Glomerular visceral epithelial cell (primary cell): ENCODE results near the gene ACTN4.

Experiments
- DNase-seq: peaks from one replicate; pipeline ENCODE4 v3.0.0-alpha.2; 2016; ENCODE audit errors: extremely low spot score

Gene ACTN4

GRCh38 chr19:38709671-38710415 lies 62.4 kb downstream of the ACTN4 start:
- DNase-seq: no peak

- DNase-seq: no peak
These were observed 62.9 kb downstream of the ACTN4 start for GRCh38 chr19:38710416-38710702.

GRCh38 chr19:38710928-38711725 lies 63.7 kb downstream of the ACTN4 start:
- DNase-seq: no peak

GRCh38 chr19:38711726-38712153 lies 64.3 kb downstream of the ACTN4 start:
- peak; percentile 91 for DNase-seq

GRCh38 chr19:38712161-38712748 lies 64.8 kb downstream of the ACTN4 start:
- DNase-seq: no peak

- DNase-seq: no peak
These were observed 65.8 kb downstream of the ACTN4 start for GRCh38 chr19:38713227-38713649.

- DNase-seq: no peak
These were observed 66.4 kb downstream of the ACTN4 start for GRCh38 chr19:38713865-38714264.

- no peak for DNase-seq
These were observed 66.9 kb downstream of the ACTN4 start for GRCh38 chr19:38714354-38714778.

- DNase-seq: no peak
These were observed 68.1 kb downstream of the ACTN4 start for GRCh38 chr19:38715555-38715954.

- DNase-seq: no peak
These were observed 69.6 kb downstream of the ACTN4 start for GRCh38 chr19:38717051-38717450.

GRCh38 chr19:38717855-38718254 lies 70.4 kb downstream of the ACTN4 start:
- no peak for DNase-seq

GRCh38 chr19:38718747-38719543 lies 71.5 kb downstream of the ACTN4 start:
- peak; percentile 73 for DNase-seq

GRCh38 chr19:38719761-38720558 lies 72.5 kb downstream of the ACTN4 start:
- peak; percentile 60 for DNase-seq

- no peak for DNase-seq
These were observed 73.2 kb downstream of the ACTN4 start for GRCh38 chr19:38720559-38721236.

- DNase-seq: no peak
These were observed 74.0 kb downstream of the ACTN4 start for GRCh38 chr19:38721496-38721895.

- DNase-seq: no peak
These were observed 74.7 kb downstream of the ACTN4 start for GRCh38 chr19:38721979-38722773.

- DNase-seq: no peak
These were observed 75.6 kb downstream of the ACTN4 start for GRCh38 chr19:38722947-38723605.

- DNase-seq: no peak
These were observed 76.1 kb downstream of the ACTN4 start for GRCh38 chr19:38723606-38723965.
